Measurements from ENCODE around the gene SMAP1.
"Not testable (repeated sequence)": the region's sequence is repeated elsewhere in the genome, so short reads cannot be mapped to it uniquely, and the experiment has no call there.

Gene SMAP1

DNA sequence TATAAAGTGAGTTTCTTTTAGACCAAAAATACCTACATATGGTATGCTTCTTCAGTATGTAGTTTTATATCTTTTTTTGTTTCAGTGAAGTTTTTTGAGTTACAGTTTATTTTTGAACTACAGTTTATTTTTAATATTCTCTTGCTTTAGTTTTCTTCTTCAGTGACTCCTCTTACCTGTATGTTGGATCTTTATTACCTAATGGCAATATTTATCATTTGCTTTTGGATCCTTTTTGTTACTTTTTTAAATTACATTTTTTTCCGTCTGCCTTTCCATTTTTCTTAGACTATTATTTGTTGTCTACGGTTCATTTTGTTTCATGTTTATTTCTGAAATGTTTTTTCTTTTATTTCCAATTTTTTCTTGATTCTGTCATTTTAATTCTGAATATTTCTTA is 71.9 kb downstream of the SMAP1 start:
- DNase-seq (ENCODE audit: low read depth in 2 of 2) = no peak

- not testable (repeated sequence) for DNase-seq (ENCODE audit: low read depth in 2 of 2)
These were observed 73.1 kb downstream of the SMAP1 start for GRCh38 chr6:70740746-70741145.

GRCh38 chr6:70742462-70742861 is 74.8 kb downstream of the SMAP1 start:
- not testable (repeated sequence) for DNase-seq (ENCODE audit: low read depth in 2 of 2)

- DNase-seq (ENCODE audit: low read depth in 2 of 2) = no peak
These were observed 86.2 kb downstream of the SMAP1 start for GRCh38 chr6:70753870-70754380.

GRCh38 chr6:70758883-70759282 is 91.2 kb downstream of the SMAP1 start:
- no peak for DNase-seq (ENCODE audit: low read depth in 2 of 2)

GRCh38 chr6:70763754-70764510 is 96.2 kb downstream of the SMAP1 start:
- DNase-seq (ENCODE audit: low read depth in 2 of 2) = no peak

GRCh38 chr6:70764706-70765105 is 97.0 kb downstream of the SMAP1 start:
- DNase-seq (ENCODE audit: low read depth in 2 of 2) = no peak

DNA sequence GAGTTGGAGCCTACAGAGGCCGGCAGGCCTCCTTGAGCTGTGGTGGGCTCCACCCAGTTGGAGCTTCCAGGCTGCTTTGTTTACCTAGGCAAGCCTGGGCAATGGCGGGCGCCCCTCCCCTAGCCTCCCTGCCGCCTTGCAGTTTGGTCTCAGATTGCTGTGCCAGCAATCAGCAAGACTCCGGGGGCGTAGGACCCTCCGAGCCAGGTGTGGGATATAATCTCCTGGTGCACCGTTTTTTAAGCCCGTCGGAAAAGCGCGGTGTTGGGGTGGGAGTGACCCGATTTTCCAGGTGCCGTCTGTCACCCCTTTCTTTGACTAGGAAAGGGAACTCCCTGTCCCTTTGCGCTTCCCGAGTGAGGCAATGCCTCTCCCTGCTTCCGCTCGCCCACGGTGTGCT is 103.7 kb downstream of the SMAP1 start:
- DNase-seq (ENCODE audit: low read depth in 2 of 2) = not testable (repeated sequence)

GRCh38 chr6:70779934-70780333 is 112.3 kb downstream of the SMAP1 start:
- no peak for DNase-seq (ENCODE audit: low read depth in 2 of 2)

DNA sequence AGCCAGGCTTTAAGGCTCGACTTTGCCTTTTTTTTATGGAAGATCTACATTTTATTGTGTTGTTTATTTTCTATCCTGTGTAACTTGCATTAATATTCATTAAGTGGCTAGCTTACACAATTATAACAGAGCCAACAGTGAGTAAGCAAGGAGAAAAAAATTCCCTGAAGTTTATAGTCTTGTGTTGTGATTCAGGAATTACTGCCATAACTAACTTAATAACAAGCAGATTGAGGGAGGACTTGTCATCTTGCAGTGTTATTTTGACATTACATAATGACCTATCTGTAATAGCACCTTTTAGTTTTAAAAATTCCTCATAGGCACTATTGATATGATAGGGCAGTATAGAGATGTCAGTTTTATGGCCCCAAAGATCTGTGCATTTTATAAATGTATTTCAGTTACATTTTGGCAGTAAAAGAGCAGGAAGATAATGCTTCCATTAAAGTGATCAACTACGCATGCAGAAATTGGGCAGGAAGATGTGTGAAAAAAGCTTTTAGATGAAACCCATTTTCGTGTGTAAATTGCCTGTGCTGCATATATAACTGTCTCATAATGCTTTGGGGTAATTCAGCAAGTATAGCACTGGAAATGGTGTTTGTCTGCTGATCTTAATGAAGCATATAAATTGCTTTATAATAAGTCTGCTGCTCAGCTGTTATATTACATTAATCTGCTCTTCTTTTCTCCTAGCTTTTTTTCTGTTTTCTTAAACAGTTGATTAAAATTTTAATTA is 123.0 kb downstream of the SMAP1 start:
- DNase-seq (ENCODE audit: low read depth in 2 of 2) = no peak

GRCh38 chr6:70797625-70798024 is 129.9 kb downstream of the SMAP1 start:
- no peak for DNase-seq (ENCODE audit: low read depth in 2 of 2)

- DNase-seq (ENCODE audit: low read depth in 2 of 2) = no peak
These were observed 138.4 kb downstream of the SMAP1 start for GRCh38 chr6:70806086-70806485.

GRCh38 chr6:70811788-70812187 is 144.1 kb downstream of the SMAP1 start:
- DNase-seq (ENCODE audit: low read depth in 2 of 2) = no peak

DNA sequence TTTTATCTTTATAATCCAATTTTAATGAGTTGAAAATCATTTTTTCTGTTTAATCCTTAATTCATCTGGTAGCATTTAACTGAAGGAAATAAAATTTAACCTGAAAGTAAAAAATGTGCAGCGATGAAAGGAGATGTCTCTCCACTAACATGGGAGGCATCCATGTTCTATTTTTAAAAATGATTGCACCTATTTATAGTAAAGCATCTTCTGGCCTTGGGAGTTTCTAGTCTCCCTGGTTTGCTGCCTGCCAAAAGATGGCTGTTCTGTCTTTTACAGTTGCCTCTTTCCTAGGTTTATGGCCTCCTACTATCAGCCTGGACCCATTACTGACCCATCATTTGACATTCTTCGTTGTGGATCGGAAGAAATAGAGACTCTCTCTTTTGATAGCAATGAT is 146.2 kb downstream of the SMAP1 start:
- no peak for DNase-seq (ENCODE audit: low read depth in 2 of 2)

DNA sequence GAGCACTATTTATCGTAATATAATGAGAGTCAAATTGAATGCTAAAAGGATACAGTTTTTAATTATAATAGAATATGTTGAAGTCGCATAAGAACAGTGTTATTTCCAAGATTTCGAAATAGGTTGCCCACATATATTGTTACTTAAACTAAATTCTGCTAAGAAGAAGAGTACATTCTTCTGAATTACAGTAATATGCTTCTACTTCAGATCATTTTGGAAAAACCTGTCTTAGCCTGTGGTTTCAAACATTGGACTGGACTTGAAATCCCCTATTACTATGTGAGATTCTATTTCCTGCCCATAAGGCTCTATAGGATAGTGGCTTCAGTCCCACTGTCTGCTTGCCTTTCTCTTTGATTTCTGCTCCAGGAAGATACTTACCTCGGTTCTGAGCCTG is 152.0 kb downstream of the SMAP1 start:
- DNase-seq (ENCODE audit: low read depth in 2 of 2) = no peak

- DNase-seq (ENCODE audit: low read depth in 2 of 2) = no peak
These were observed 153.1 kb downstream of the SMAP1 start for GRCh38 chr6:70820778-70821177.

DNA sequence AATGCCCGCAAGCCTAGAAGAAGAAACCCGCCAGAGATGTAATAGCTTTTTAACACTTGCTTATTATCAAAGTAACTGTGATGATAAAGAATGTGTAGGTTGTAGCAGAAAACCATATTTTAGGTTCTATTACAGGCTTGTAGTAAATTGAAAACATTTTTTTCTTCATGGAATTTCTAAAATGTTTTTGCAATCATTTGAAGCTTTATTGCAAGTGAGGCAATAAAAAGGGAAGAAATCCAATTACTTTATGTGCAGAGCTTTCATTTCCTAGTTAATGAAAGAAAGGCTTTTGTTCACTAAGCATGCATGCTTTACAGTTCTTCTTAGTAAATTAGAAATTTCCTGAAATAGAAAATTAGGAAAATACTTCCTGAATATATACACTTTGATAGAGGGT is 154.1 kb downstream of the SMAP1 start:
- DNase-seq (ENCODE audit: low read depth in 2 of 2) = no peak

DNA sequence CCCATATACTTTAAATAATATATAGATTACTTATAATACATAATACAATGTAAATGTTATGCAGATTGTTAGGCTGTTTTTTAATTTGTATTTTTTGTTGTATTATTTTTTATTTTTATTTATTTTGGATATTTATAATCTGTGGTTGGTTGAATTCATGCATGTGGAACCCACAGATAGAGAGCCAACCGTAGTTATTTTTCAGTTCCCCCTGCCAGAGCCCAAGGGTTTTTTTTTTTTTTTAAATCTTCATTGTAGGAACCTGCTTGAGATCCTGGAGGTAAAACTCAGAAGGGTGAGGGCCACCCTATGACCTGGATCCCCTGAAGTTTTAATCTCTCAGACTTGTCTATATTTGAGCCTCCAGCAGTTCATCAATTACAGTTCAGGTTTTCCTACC is 156.0 kb downstream of the SMAP1 start:
- DNase-seq (ENCODE audit: low read depth in 2 of 2) = no peak

- DNase-seq (ENCODE audit: low read depth in 2 of 2) = no peak
These were observed 163.7 kb downstream of the SMAP1 start for GRCh38 chr6:70831427-70831826.

- peak; percentile 9 to 10 for DNase-seq (ENCODE audit: low read depth in 2 of 2)
These were observed 166.8 kb downstream of the SMAP1 start for GRCh38 chr6:70834520-70834919.

DNA sequence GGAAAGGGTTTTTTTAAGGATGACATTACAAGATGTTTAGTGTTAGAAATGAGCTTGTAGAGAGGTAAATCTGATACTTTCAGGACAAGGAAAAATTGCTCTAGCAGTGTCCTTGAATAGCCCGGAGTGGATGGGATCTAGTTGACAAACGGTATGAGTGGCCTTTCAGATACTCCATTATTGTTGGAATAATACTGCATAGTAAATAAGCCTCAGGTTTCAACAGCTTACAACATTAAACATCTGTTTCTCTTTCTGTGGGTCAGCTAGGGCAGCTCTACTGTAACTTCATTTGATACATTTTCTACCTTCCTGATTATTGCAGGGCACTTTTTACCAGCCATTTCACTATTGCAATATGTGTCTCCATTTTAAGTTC is 171.2 kb downstream of the SMAP1 start:
- no peak for DNase-seq (ENCODE audit: low read depth in 2 of 2)

DNA sequence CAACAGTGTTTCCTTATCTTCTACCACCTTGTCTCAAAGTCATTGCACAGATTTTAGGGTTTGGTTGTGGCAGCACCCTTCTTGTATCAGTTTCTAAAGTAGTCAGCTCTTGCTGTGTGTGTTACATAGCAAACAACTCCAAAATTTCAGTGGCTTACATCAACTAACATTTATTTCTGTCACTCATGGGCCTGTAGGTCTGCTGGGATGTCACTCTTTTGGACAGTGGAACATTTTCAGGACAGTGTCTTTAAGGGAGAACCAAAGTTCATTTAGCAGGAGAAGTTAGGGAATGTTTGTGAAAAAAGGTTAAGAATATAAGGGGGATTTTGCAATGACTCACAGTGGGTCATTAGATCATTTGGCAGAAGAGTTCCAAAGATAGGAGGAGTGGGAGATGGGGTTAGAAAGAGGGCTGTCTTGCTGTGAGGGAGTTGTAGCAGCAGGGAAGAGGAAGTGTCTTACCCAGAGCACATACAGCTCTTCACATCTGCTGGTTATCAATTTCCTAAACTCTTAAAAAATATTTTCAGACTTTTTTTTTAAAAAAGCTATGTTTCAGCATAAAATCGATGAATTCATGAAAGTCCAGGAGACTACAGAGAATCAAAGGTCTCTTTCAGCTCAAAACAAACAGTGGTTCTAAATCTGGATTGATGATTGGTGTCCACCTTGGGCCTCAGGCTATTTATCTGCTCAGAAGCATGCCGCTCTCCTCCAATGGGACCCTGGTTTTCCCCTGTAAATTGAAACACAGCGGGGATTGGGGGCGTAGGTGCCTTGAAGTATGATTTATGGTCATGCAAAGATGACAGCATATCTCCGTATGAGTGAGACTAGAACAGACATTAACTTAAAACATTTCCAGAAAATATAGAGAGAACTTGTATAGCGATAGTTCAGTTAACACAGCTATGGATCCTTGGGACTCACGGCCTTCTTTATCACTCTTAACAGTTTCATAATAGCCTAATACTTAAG is 171.9 kb downstream of the SMAP1 start:
- DNase-seq (ENCODE audit: low read depth in 2 of 2) = no peak
